ENCODE results near the gene HELZ. TPM values are rescaled to one million over a fixed set of nuclear protein-coding genes. Genes with fewer than 3 reads are reported as not detected.

HELZ gene
- polyA plus RNA-seq, 2 of the 4 experiments (the other 2 are of a cell fraction), result 5.6 to 18.3 TPM

DNA sequence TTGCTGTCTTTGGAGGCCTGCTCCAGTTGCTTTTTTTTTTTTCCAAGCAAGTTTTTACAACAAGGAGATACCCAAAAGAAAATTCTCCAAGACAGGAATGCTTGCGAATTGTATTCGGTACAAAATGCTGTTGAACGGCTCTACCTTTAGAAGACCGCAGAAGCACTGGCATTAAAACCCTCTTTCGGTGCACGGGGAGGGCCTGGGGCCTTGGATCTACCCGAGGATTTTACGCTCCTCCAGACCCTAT is 1.3 kb upstream of the HELZ start:
- ATAC-seq, result peak in 1 of 2 experiments; percentile 64; a peak in 4 of 6 replicates
- WGBS (ENCODE audit: missing lambda C conversion rate), result 8% methylated on average over 8 of the region's 8 CpGs
- H3K27ac ChIP-seq, result peak overlapping the region; percentile 91
- H3K4me1 ChIP-seq, result peaks cover 20% of the 10 kb centered on the region
- peak overlapping the region; percentile 84 for H3K4me3 ChIP-seq
- no peak for FAIRE-seq
- H3K9me3 ChIP-seq, result no peaks in the 10 kb centered on the region
- DNase-seq (ENCODE audit: low read depth in 1 of 2, low spot score in 1 of 2), result no peak
- CTCF ChIA-PET, result no interaction called here
- TF ChIP-seq, protein P1, sequence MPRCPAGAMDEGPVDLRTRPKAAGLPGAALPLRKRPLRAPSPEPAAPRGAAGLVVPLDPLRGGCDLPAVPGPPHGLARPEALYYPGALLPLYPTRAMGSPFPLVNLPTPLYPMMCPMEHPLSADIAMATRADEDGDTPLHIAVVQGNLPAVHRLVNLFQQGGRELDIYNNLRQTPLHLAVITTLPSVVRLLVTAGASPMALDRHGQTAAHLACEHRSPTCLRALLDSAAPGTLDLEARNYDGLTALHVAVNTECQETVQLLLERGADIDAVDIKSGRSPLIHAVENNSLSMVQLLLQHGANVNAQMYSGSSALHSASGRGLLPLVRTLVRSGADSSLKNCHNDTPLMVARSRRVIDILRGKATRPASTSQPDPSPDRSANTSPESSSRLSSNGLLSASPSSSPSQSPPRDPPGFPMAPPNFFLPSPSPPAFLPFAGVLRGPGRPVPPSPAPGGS (IDR thresholded peaks at IDR 0.05), result no peak
- no peak for TF ChIP-seq HOXB13 (CRISPR knock-in tag; IDR thresholded peaks at IDR 0.05; ENCODE audit: low read depth)
- TF ChIP-seq TFCP2L1 (CRISPR knock-in tag; IDR thresholded peaks at IDR 0.05), result no peak
- 0 out of 2 replicates have a peak, but pooled peaks have one; percentile 7 for TF ChIP-seq RNF2 (IDR thresholded peaks at IDR 0.05; ENCODE audit: borderline replicate concordance, low read depth)
- no peak for TF ChIP-seq JUNB (IDR thresholded peaks at IDR 0.05)
- POLR2A ChIA-PET, result no interaction called here
- peak overlapping the region; percentile 100 for H3K4me2 ChIP-seq

DNA sequence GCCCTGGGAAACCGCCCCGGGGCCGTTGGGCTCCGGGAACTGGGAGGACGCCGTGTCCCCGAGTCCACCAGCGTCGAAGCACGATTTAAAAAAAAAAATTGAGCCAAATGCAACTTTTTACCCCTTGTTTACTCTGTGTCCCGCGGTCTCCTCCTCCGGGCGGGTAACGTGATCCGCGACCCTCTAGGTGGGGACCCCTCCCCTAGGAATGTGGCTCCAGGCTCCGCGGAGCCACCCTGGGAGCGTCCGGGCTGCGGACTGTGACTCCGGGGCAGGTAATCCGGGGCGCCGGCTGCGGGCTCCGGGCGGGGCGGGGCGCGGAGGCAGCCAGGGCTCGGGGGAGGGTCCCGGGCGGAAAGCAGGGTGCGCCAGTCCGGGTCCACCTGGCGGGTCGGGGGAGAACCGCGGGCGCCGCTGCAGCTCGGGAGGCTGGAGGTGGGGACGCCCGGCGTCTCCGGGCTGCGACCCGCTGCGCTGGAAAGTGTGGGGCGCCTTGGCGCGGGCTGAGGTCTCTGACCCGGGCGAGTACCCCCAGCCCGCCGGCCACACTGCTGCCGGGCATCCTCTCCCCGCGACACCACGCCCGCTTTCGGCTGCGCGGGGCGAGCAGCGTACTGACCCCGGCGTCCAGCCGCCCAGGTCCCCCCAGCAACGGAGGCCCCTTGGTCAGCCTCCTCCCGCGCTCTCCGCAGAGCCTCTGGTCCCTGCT is 852 bp upstream of the HELZ start:
- ATAC-seq (peak; percentile 63 to 73), DNase-seq (ENCODE audit: low read depth in 1 of 2, low spot score in 1 of 2) (peak in 1 of 2 experiments; percentile 17), FAIRE-seq (no peak)
- TF ChIP-seq KDM1A (IDR thresholded peaks at IDR 0.05; ENCODE audit: low read depth) (no peak), EHF (CRISPR knock-in tag; IDR thresholded peaks at IDR 0.05) (no peak), EP300 (IDR thresholded peaks at IDR 0.05) (no peak), MYC (IDR thresholded peaks at IDR 0.05; ENCODE audit: borderline replicate concordance, low read length) (no peak), RNF2 (IDR thresholded peaks at IDR 0.05; ENCODE audit: borderline replicate concordance, low read depth) (peak; percentile 69; the same call in 1 of the 2 replicates), JUN (IDR thresholded peaks at IDR 0.05) (no peak)
- TF ChIP-seq, protein P2, sequence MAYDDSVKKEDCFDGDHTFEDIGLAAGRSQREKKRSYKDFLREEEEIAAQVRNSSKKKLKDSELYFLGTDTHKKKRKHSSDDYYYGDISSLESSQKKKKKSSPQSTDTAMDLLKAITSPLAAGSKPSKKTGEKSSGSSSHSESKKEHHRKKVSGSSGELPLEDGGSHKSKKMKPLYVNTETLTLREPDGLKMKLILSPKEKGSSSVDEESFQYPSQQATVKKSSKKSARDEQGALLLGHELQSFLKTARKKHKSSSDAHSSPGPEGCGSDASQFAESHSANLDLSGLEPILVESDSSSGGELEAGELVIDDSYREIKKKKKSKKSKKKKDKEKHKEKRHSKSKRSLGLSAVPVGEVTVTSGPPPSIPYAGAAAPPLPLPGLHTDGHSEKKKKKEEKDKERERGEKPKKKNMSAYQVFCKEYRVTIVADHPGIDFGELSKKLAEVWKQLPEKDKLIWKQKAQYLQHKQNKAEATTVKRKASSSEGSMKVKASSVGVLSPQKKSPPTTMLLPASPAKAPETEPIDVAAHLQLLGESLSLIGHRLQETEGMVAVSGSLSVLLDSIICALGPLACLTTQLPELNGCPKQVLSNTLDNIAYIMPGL (CRISPR knock-in tag; IDR thresholded peaks at IDR 0.05; ENCODE audit: borderline replicate concordance), result no peak
- TF ChIP-seq, protein P3, sequence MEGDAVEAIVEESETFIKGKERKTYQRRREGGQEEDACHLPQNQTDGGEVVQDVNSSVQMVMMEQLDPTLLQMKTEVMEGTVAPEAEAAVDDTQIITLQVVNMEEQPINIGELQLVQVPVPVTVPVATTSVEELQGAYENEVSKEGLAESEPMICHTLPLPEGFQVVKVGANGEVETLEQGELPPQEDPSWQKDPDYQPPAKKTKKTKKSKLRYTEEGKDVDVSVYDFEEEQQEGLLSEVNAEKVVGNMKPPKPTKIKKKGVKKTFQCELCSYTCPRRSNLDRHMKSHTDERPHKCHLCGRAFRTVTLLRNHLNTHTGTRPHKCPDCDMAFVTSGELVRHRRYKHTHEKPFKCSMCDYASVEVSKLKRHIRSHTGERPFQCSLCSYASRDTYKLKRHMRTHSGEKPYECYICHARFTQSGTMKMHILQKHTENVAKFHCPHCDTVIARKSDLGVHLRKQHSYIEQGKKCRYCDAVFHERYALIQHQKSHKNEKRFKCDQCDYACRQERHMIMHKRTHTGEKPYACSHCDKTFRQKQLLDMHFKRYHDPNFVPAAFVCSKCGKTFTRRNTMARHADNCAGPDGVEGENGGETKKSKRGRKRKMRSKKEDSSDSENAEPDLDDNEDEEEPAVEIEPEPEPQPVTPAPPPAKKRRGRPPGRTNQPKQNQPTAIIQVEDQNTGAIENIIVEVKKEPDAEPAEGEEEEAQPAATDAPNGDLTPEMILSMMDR (IDR thresholded peaks at IDR 0.05), result peak; percentile 6; the same call in 1 of the 3 replicates
- H3K9me3 ChIP-seq, result no peaks in the 10 kb centered on the region
- peak overlapping the region; percentile 100 for H3K4me2 ChIP-seq
- H3K4me3 ChIP-seq, result peak overlapping the region; percentile 84
- POLR2A ChIA-PET, result no interaction called here
- peaks cover 22% of the 10 kb centered on the region for H3K4me1 ChIP-seq
- peak overlapping the region; percentile 91 for H3K27ac ChIP-seq
- CTCF ChIA-PET, result interaction anchor here (0.6 to 1.4 kb wide), 3 partner anchors 11 to 575 kb away, joined by 3 read pairs; no protein-coding TSS in a partner anchor
- 2% methylated on average over 40 of the region's 75 CpGs for WGBS (ENCODE audit: missing lambda C conversion rate)

DNA sequence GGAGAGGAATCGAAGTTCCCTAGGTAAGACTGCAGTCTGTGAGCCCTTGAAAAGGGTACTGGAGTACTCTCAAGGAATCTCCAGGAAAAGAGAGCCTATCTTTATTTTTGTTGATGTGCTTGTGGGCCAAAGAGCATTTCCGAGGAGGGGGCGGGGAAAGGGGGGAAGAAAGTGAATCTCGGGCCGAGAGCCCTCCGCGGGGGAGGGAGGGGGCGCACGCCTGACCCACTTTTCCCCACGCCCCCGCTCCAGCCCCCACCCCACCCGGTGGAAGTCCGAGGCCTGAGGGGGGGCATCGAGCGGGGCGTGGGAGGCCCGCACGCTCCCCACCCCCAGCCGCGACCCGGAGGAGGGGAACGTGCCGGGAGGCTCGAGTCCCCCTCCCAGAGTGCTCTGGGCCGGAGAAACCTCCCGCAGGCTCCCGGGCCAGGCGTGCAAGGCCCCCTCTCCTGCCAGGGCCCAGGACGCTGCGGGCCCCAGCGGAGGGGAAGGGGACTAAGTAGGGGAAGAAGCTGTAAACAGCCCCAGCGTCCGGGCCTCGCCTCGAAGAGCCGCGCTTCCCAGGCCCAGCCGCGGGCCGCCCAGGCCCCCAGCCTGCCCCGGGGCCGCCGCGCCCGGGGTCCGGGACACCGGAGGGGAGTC is 444 bp downstream of the HELZ start:
- ATAC-seq, result peak; percentile 16 to 48; a peak in 5 of 6 replicates
- ChIA-PET CTCF (interaction anchor here (1.4 kb wide), 1 partner anchor 13 kb away, joined by 3 read pairs; no protein-coding TSS in a partner anchor), POLR2A (no interaction called here)
- TF ChIP-seq PHF8 (IDR thresholded peaks at IDR 0.05; ENCODE audit: borderline replicate concordance, low read depth) (peak; percentile 57; the same call in 1 of the 2 replicates), HOXB13 (CRISPR knock-in tag; IDR thresholded peaks at IDR 0.05; ENCODE audit: low read depth) (no peak)
- Histone ChIP-seq H3K27ac (peak overlapping the region; percentile 91), H3K4me3 (peak overlapping the region; percentile 84), H3K4me2 (peak overlapping the region; percentile 100), H3K9me3 (no peaks in the 10 kb centered on the region), H3K4me1 (peaks cover 28% of the 10 kb centered on the region)
- no peak for FAIRE-seq
- peak in 1 of 2 experiments; percentile 23 for DNase-seq (ENCODE audit: low read depth in 1 of 2, low spot score in 1 of 2)
- WGBS (ENCODE audit: missing lambda C conversion rate), result under 1% methylated on average over 16 of the region's 47 CpGs
